Measurements from ENCODE around the gene TIAM1. TPM values are rescaled to one million over a fixed set of nuclear protein-coding genes. Genes with fewer than 3 reads are reported as not detected.

Gene TIAM1
- total RNA-seq, 1 experiment from 2014 or later = 22.5 TPM

DNA sequence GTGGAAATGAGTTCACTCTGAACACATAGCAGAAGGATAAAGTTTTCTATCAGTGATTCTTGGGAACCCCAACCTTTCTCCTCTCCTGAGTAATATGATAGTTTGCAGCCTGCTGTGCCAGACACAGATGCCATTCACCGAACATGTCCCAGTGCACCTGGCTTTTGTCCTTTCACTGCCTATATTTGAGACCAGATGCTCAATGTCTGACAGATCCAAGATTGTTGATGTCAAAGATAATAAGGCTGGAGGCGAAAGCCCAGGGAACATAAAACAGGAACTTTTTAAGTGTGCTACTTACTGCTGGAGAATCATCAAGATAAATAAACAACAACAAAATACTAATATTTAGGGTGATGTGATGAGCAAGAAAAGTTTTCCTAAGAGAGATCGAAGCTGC is 139.3 kb downstream of the TIAM1 start:
- no peak overlapping the region for H3K27ac ChIP-seq
- H4K20me1 ChIP-seq (ENCODE audit: insufficient read depth) = no peaks in the 10 kb centered on the region
- CTCF ChIA-PET = no interaction called here
- TF ChIP-seq EZH2 (IDR thresholded peaks at IDR 0.05; ENCODE audit: low read depth) = no peak
- TF ChIP-seq, protein P1, sequence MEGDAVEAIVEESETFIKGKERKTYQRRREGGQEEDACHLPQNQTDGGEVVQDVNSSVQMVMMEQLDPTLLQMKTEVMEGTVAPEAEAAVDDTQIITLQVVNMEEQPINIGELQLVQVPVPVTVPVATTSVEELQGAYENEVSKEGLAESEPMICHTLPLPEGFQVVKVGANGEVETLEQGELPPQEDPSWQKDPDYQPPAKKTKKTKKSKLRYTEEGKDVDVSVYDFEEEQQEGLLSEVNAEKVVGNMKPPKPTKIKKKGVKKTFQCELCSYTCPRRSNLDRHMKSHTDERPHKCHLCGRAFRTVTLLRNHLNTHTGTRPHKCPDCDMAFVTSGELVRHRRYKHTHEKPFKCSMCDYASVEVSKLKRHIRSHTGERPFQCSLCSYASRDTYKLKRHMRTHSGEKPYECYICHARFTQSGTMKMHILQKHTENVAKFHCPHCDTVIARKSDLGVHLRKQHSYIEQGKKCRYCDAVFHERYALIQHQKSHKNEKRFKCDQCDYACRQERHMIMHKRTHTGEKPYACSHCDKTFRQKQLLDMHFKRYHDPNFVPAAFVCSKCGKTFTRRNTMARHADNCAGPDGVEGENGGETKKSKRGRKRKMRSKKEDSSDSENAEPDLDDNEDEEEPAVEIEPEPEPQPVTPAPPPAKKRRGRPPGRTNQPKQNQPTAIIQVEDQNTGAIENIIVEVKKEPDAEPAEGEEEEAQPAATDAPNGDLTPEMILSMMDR (conservative IDR thresholded peaks at IDR 0.05) = no peak
- H3K36me3 ChIP-seq (ENCODE audit: low read depth) = no peaks in the 10 kb centered on the region
- no peak for DNase-seq
- no TSS peak for BruUV-seq (replicated peaks)
- H3K4me1 ChIP-seq (replicated peaks; ENCODE audit: insufficient read depth) = no peaks in the 10 kb centered on the region
- no peak overlapping the region for H3K4me3 ChIP-seq
- no peak overlapping the region for H3K4me2 ChIP-seq
- H3K79me2 ChIP-seq (ENCODE audit: low read depth) = no peaks in the 10 kb centered on the region
- no peaks in the 10 kb centered on the region for H3K9me2 ChIP-seq (ENCODE audit: insufficient read depth)
- H3K27me3 ChIP-seq (ENCODE audit: insufficient read depth, low read depth) = no peaks in the 10 kb centered on the region
- POLR2A ChIA-PET (ENCODE audit: unreplicated experiment) = no interaction called here
- intact Hi-C loops (cut with micrococcal nuclease; ENCODE audit: unreplicated experiment) = no loop called here
- no peak overlapping the region for H2AFZ ChIP-seq
- no peaks in the 10 kb centered on the region for H3K9me3 ChIP-seq (ENCODE audit: insufficient read depth, low read depth)
- no peaks in the 10 kb centered on the region for H3F3A ChIP-seq (ENCODE audit: insufficient read depth, low read depth)

DNA sequence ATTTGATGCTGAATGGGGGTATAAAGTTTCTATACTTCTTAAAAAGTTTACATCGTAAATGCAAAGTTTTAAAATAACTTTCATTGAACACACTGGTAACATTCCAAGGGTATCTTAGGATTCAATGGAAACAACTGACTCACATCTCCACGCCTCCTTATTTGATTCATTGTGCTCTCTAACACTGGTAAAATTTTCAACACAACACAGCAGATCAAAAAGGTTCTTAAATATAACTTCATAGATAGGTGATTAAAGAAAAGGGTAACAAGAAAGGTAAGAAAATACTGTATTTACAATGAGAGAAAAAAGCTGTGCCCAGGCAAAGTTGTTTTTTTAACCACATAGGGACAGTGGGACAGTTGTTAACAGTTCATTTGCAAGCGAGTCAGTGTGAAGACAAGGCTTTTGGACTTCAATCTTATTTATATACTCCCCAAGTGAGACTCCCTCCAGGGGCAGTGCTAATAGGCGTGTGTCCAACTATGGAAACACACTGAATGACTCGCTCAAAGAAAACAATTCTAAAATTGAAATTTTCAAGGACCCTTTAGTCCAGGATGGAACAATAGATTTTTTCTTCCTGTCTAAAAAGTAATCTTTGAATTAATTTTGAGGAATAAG is 140.5 kb downstream of the TIAM1 start:
- CTCF ChIA-PET = no interaction called here
- H3K4me1 ChIP-seq (replicated peaks; ENCODE audit: insufficient read depth) = no peaks in the 10 kb centered on the region
- intact Hi-C loops (cut with micrococcal nuclease; ENCODE audit: unreplicated experiment) = no loop called here
- H3K36me3 ChIP-seq (ENCODE audit: low read depth) = no peaks in the 10 kb centered on the region
- H3K27me3 ChIP-seq (ENCODE audit: insufficient read depth, low read depth) = no peaks in the 10 kb centered on the region
- no peak for DNase-seq
- no peaks in the 10 kb centered on the region for H3K9me2 ChIP-seq (ENCODE audit: insufficient read depth)
- H4K20me1 ChIP-seq (ENCODE audit: insufficient read depth) = no peaks in the 10 kb centered on the region
- POLR2A ChIA-PET (ENCODE audit: unreplicated experiment) = no interaction called here
- no peak overlapping the region for H3K4me3 ChIP-seq
- H3K4me2 ChIP-seq = no peak overlapping the region
- TF ChIP-seq, protein P1 (conservative IDR thresholded peaks at IDR 0.05) = no peak
- no peak for TF ChIP-seq EZH2 (IDR thresholded peaks at IDR 0.05; ENCODE audit: low read depth)
- no peak overlapping the region for H3K27ac ChIP-seq
- H2AFZ ChIP-seq = no peak overlapping the region
- no peaks in the 10 kb centered on the region for H3F3A ChIP-seq (ENCODE audit: insufficient read depth, low read depth)
- H3K79me2 ChIP-seq (ENCODE audit: low read depth) = no peaks in the 10 kb centered on the region
- no peaks in the 10 kb centered on the region for H3K9me3 ChIP-seq (ENCODE audit: insufficient read depth, low read depth)
- BruUV-seq (replicated peaks) = no TSS peak

DNA sequence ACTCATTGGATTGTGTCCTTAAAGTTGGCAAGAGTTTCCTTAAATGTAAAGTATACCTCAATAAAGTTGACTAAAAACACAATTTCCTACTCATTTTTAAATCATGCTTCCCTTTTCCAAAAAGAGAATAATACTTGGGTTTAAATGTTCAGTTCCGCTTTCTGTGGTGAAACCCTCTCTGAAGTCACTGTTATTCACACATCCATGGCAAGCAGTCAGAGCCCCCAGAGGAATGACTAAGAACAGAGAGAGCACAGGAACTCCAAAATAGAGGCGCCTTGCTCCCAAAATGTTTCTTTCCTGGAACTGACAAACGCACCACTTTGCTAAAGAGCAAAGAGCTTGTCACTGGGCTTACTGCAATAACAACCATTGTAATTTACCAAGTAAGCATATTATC is 142.5 kb downstream of the TIAM1 start:
- DNase-seq = no peak
- H3K79me2 ChIP-seq (ENCODE audit: low read depth) = no peaks in the 10 kb centered on the region
- no TSS peak for BruUV-seq (replicated peaks)
- H3F3A ChIP-seq (ENCODE audit: insufficient read depth, low read depth) = no peaks in the 10 kb centered on the region
- H4K20me1 ChIP-seq (ENCODE audit: insufficient read depth) = no peaks in the 10 kb centered on the region
- no peaks in the 10 kb centered on the region for H3K4me1 ChIP-seq (replicated peaks; ENCODE audit: insufficient read depth)
- H3K27ac ChIP-seq = no peak overlapping the region
- H3K27me3 ChIP-seq (ENCODE audit: insufficient read depth, low read depth) = no peaks in the 10 kb centered on the region
- no peak overlapping the region for H3K4me3 ChIP-seq
- ChIA-PET CTCF (no interaction called here), POLR2A (ENCODE audit: unreplicated experiment) (no interaction called here)
- H3K9me2 ChIP-seq (ENCODE audit: insufficient read depth) = no peaks in the 10 kb centered on the region
- intact Hi-C loops (cut with micrococcal nuclease; ENCODE audit: unreplicated experiment) = no loop called here
- no peak overlapping the region for H2AFZ ChIP-seq
- TF ChIP-seq, protein P1 (conservative IDR thresholded peaks at IDR 0.05) = no peak
- TF ChIP-seq EZH2 (IDR thresholded peaks at IDR 0.05; ENCODE audit: low read depth) = no peak
- no peak overlapping the region for H3K4me2 ChIP-seq
- no peaks in the 10 kb centered on the region for H3K9me3 ChIP-seq (ENCODE audit: insufficient read depth, low read depth)
- no peaks in the 10 kb centered on the region for H3K36me3 ChIP-seq (ENCODE audit: low read depth)

Measured in PC-9 (cell line).